Measurements from ENCODE around the gene MAS1.

MAS1 gene

DNA sequence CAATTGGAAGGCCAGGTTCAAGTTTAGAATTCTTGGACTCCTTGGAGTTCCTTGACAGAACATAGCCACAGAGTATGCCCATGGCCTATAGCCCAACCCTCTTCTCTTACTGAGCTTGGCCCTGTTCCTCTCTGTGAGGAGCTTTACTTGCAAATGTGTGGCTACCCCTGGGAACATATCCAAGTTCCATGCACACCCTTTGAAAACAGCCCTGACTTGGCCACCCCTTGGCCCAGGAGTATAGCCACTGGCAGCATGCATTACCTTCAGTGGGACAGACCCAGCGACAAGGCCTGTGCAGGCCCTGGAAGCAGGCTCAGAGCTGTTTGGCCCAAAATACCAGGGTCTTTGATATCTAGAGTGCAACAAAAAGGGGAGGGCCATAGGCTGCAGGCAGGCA is 19.5 kb upstream of the MAS1 start:
- no peaks in the 10 kb centered on the region for H3K9me2 ChIP-seq (replicated peaks; ENCODE audit: low read depth, low read length)
- H3K9me3 ChIP-seq (ENCODE audit: insufficient read depth, low read depth, low read length), result no peaks in the 10 kb centered on the region
- H3K4me1 ChIP-seq (ENCODE audit: insufficient read depth, low read length, poor library complexity, severe bottlenecking), result peaks cover 3% of the 10 kb centered on the region
- TF ChIP-seq, protein P1, sequence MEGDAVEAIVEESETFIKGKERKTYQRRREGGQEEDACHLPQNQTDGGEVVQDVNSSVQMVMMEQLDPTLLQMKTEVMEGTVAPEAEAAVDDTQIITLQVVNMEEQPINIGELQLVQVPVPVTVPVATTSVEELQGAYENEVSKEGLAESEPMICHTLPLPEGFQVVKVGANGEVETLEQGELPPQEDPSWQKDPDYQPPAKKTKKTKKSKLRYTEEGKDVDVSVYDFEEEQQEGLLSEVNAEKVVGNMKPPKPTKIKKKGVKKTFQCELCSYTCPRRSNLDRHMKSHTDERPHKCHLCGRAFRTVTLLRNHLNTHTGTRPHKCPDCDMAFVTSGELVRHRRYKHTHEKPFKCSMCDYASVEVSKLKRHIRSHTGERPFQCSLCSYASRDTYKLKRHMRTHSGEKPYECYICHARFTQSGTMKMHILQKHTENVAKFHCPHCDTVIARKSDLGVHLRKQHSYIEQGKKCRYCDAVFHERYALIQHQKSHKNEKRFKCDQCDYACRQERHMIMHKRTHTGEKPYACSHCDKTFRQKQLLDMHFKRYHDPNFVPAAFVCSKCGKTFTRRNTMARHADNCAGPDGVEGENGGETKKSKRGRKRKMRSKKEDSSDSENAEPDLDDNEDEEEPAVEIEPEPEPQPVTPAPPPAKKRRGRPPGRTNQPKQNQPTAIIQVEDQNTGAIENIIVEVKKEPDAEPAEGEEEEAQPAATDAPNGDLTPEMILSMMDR (conservative IDR thresholded peaks at IDR 0.05; ENCODE audit: low read length), result no peak
- no peak for TF ChIP-seq EZH2phosphoT487 (IDR thresholded peaks at IDR 0.05; ENCODE audit: borderline replicate concordance)
- no peak overlapping the region for H2AFZ ChIP-seq (ENCODE audit: low read length)
- H4K20me1 ChIP-seq (ENCODE audit: insufficient read depth, low read length, poor library complexity, severe bottlenecking), result no peaks in the 10 kb centered on the region
- H3F3A ChIP-seq (ENCODE audit: low read depth), result no peaks in the 10 kb centered on the region
- H3K9ac ChIP-seq (ENCODE audit: low read depth, low read length, poor library complexity, severe bottlenecking), result no peak overlapping the region
- no peak overlapping the region for H3K4me3 ChIP-seq (ENCODE audit: low read length, poor library complexity, severe bottlenecking)
- H3K27me3 ChIP-seq (ENCODE audit: insufficient read depth, low read length, poor library complexity, severe bottlenecking), result no peaks in the 10 kb centered on the region
- no peaks in the 10 kb centered on the region for H3K79me2 ChIP-seq (ENCODE audit: insufficient read depth, low read length)
- no peak overlapping the region for H3K4me2 ChIP-seq (ENCODE audit: low read depth, low read length, poor library complexity, severe bottlenecking)
- H3K36me3 ChIP-seq (ENCODE audit: insufficient read depth, low read length), result no peaks in the 10 kb centered on the region

DNA sequence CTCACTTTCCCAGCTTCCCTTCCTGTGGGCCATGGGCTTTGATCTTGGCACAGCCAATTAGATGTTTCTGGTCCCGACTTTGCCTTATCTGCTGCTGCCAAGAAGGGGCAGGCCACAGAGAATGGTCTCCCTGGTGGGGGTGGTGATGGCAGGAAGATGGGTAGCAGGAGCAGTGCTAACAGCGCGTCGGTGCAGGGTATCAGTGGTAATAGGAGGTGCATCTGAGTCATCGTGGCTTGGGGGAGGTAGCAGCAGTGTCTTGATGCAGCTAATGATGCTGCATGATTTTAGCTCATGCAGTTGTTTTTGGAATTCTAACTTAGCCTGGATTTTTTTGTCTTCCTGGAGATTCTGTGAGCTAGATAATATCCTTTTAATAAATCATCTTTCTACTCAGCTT is 18.9 kb upstream of the MAS1 start:
- no peaks in the 10 kb centered on the region for H3K9me3 ChIP-seq (ENCODE audit: insufficient read depth, low read depth, low read length)
- no peak overlapping the region for H3K4me3 ChIP-seq (ENCODE audit: low read length, poor library complexity, severe bottlenecking)
- no peaks in the 10 kb centered on the region for H3K36me3 ChIP-seq (ENCODE audit: insufficient read depth, low read length)
- H3K79me2 ChIP-seq (ENCODE audit: insufficient read depth, low read length), result no peaks in the 10 kb centered on the region
- H3K9ac ChIP-seq (ENCODE audit: low read depth, low read length, poor library complexity, severe bottlenecking), result no peak overlapping the region
- H2AFZ ChIP-seq (ENCODE audit: low read length), result no peak overlapping the region
- H3K4me1 ChIP-seq (ENCODE audit: insufficient read depth, low read length, poor library complexity, severe bottlenecking), result peaks cover 3% of the 10 kb centered on the region
- no peaks in the 10 kb centered on the region for H3F3A ChIP-seq (ENCODE audit: low read depth)
- TF ChIP-seq, protein P1 (conservative IDR thresholded peaks at IDR 0.05; ENCODE audit: low read length), result no peak
- TF ChIP-seq EZH2phosphoT487 (IDR thresholded peaks at IDR 0.05; ENCODE audit: borderline replicate concordance), result no peak
- no peak overlapping the region for H3K4me2 ChIP-seq (ENCODE audit: low read depth, low read length, poor library complexity, severe bottlenecking)
- no peaks in the 10 kb centered on the region for H3K27me3 ChIP-seq (ENCODE audit: insufficient read depth, low read length, poor library complexity, severe bottlenecking)
- H4K20me1 ChIP-seq (ENCODE audit: insufficient read depth, low read length, poor library complexity, severe bottlenecking), result no peaks in the 10 kb centered on the region
- no peaks in the 10 kb centered on the region for H3K9me2 ChIP-seq (replicated peaks; ENCODE audit: low read depth, low read length)

DNA sequence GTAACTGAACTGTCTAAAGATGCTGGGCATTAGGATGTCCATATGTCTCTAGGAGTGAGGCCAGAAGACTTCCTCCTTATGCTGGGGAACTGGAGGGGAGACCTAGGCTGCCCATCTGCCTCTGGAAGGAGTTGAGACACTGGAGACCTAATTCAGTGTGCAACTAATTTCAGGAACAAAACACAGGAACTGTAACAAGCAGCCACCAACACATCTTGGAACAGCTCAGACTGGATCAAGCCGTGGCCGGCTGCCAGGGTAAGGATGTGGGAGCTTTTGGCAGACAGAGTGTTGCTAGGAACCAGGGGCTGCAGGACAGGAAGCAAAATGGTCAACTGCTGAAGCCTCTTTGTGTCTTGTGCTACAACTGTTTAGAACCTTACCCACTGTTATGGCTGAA is 16.4 kb upstream of the MAS1 start:
- Histone ChIP-seq H3K27me3 (ENCODE audit: insufficient read depth, low read length, poor library complexity, severe bottlenecking) (no peaks in the 10 kb centered on the region), H2AFZ (ENCODE audit: low read length) (no peak overlapping the region), H3K4me1 (ENCODE audit: insufficient read depth, low read length, poor library complexity, severe bottlenecking) (peaks cover 3% of the 10 kb centered on the region), H3K9me2 (replicated peaks; ENCODE audit: low read depth, low read length) (no peaks in the 10 kb centered on the region), H3K9me3 (ENCODE audit: insufficient read depth, low read depth, low read length) (no peaks in the 10 kb centered on the region), H3F3A (ENCODE audit: low read depth) (no peaks in the 10 kb centered on the region), H3K4me3 (ENCODE audit: low read length, poor library complexity, severe bottlenecking) (no peak overlapping the region), H3K36me3 (ENCODE audit: insufficient read depth, low read length) (no peaks in the 10 kb centered on the region), H4K20me1 (ENCODE audit: insufficient read depth, low read length, poor library complexity, severe bottlenecking) (no peaks in the 10 kb centered on the region), H3K9ac (ENCODE audit: low read depth, low read length, poor library complexity, severe bottlenecking) (no peak overlapping the region), H3K4me2 (ENCODE audit: low read depth, low read length, poor library complexity, severe bottlenecking) (no peak overlapping the region), H3K79me2 (ENCODE audit: insufficient read depth, low read length) (no peaks in the 10 kb centered on the region)
- TF ChIP-seq EZH2phosphoT487 (IDR thresholded peaks at IDR 0.05; ENCODE audit: borderline replicate concordance), result no peak
- TF ChIP-seq, protein P1 (conservative IDR thresholded peaks at IDR 0.05; ENCODE audit: low read length), result no peak

Measured in Loucy (cell line).